Measurements from ENCODE around the gene KLHDC7A. TPM values are rescaled to one million over a fixed set of nuclear protein-coding genes. Genes with fewer than 3 reads are reported as not detected.

Gene KLHDC7A
- under 1 TPM in 5 of 10 donors, not detected in 5; 0.09 to 0.14 (median 0.13) TPM for total RNA-seq
- not detected for polyA plus RNA-seq
- long read RNA-seq, donor 1 = 0 reads
- long read RNA-seq, donor 2 = 0 reads
- long read RNA-seq, donor 3 = 0 reads

GRCh38 chr1:18480315-18481189 is at the start of gene KLHDC7A:
KLHDC7A (plus strand) TSS chr1:18480930; CDS start chr1:18480982, 52 bp downstream.
- DNase-seq = no peak

GRCh38 chr1:18434041-18434440 is 46.7 kb upstream of the KLHDC7A start:
- Histone ChIP-seq H3K27me3 (peaks cover 0 to 45% (median 20%) of the 10 kb centered on the region in 7 donors), H3K4me3 (no peak overlapping the region), H3K36me3 (no peaks in the 10 kb centered on the region), H3K4me1 (no peaks in the 10 kb centered on the region), H3K9me3 (peaks cover 0 to 15% (median 2%) of the 10 kb centered on the region in 11 donors), H3K27ac (no peak overlapping the region)
- ATAC-seq (no peak), DNase-seq (no peak)
- intact Hi-C loops (cut with DNase I) = no loop called here
- TF ChIP-seq CTCF (IDR thresholded peaks at IDR 0.05) = no peak
- 56 to 61% methylated on average over 3 of the region's 3 CpGs for WGBS, 2 donors

More at GRCh38 chr1:18480315-18481189, at the start of gene KLHDC7A:
- WGBS, 2 donors = 45 to 48% methylated on average over 13 of the region's 13 CpGs
- no peak for TF ChIP-seq CTCF (IDR thresholded peaks at IDR 0.05)
- peaks cover 0 to 52% (median 13%) of the 10 kb centered on the region in 7 donors for H3K27me3 ChIP-seq
- H3K27ac ChIP-seq = no peak within 1 kb of the TSS
- intact Hi-C loops (cut with DNase I) = no loop called here
- no peaks in the 10 kb centered on the region for H3K9me3 ChIP-seq
- H3K4me1 ChIP-seq = peaks cover 0 to 9% (median 0%) of the 10 kb centered on the region in 9 donors
- H3K4me3 ChIP-seq = no peak within 1 kb of the TSS
- no peaks in the 10 kb centered on the region for H3K36me3 ChIP-seq
- ATAC-seq = peak in 7 of 8 donors; percentile 14 to 61 (median 42)

GRCh38 chr1:18440385-18441226 is 40.1 kb upstream of the KLHDC7A start:
- peaks cover 0 to 38% (median 31%) of the 10 kb centered on the region in 7 donors for H3K27me3 ChIP-seq
- no peak for TF ChIP-seq CTCF (IDR thresholded peaks at IDR 0.05)
- H3K36me3 ChIP-seq = no peaks in the 10 kb centered on the region
- H3K9me3 ChIP-seq = peaks cover 0 to 6% (median 0%) of the 10 kb centered on the region in 11 donors
- H3K4me3 ChIP-seq = no peak overlapping the region
- no peak for DNase-seq
- no peak overlapping the region for H3K27ac ChIP-seq
- H3K4me1 ChIP-seq = no peaks in the 10 kb centered on the region
- ATAC-seq = no peak
- 53 to 66% methylated on average over 5 of the region's 5 CpGs for WGBS, 2 donors
- intact Hi-C loops (cut with DNase I) = no loop called here
